AG10803 (cell line): ENCODE measurements around the gene HIGD1B.
A peak's percentile ranks its signal among the peaks of the same experiment; 100 is the strongest.

Source experiments
- DNase-seq: peaks from one replicate; pipeline ENCODE4 v3.0.0; 2010; ENCODE audit warnings: low read depth
- H3K4me3 ChIP-seq: 2 replicates; pipeline ENCODE4 v1.5.1; 2011; ENCODE audit warnings: mild to moderate bottlenecking, low read length, control low read depth
- CTCF ChIP-seq: conservative IDR thresholded peaks from 2 replicates; pipeline ENCODE4 v1.5.1; 2011; ENCODE audit warnings: mild to moderate bottlenecking, low read length, control low read depth, inconsistent platforms

HIGD1B gene

GRCh38 chr17:44892250-44892649 is 44.6 kb downstream of the HIGD1B start:
- no peak for DNase-seq
- TF ChIP-seq CTCF = no peak
- H3K4me3 ChIP-seq = no peak overlapping the region

GRCh38 chr17:44894642-44895041 is 47.0 kb downstream of the HIGD1B start:
- H3K4me3 ChIP-seq = no peak overlapping the region
- DNase-seq = no peak
- no peak for TF ChIP-seq CTCF

GRCh38 chr17:44898768-44899073 is 51.0 kb downstream of the HIGD1B start:
- TF ChIP-seq CTCF = no peak
- H3K4me3 ChIP-seq = peak overlapping the region; percentile 95
- DNase-seq = peak; percentile 41

GRCh38 chr17:44899074-44899782 is 51.5 kb downstream of the HIGD1B start, which contains the start of gene EFTUD2:
EFTUD2 (minus strand) TSS chr17:44899445; CDS start chr17:44894521, 4,924 bp downstream.
- no peak for TF ChIP-seq CTCF
- H3K4me3 ChIP-seq = peak within 1 kb of the TSS; percentile 95
- DNase-seq = peak; percentile 88
